K562 treated with DMSO at 1 percent for 12 hours (cell line): Measurements from ENCODE around the gene CDC14B. TPM values are rescaled to one million over a fixed set of nuclear protein-coding genes. Genes with fewer than 3 reads are reported as not detected.

Source experiments
- total RNA-seq: library from RNA; unstranded; fragments of 300-600 nt; gene quantifications from 2 replicates; pipeline ENCODE4 v1.2.3, GENCODE V29; 2022; ENCODE audit not compliant: insufficient read depth

CDC14B gene
- 3.6 and 9.4 TPM in 2 replicates for total RNA-seq

DNA sequence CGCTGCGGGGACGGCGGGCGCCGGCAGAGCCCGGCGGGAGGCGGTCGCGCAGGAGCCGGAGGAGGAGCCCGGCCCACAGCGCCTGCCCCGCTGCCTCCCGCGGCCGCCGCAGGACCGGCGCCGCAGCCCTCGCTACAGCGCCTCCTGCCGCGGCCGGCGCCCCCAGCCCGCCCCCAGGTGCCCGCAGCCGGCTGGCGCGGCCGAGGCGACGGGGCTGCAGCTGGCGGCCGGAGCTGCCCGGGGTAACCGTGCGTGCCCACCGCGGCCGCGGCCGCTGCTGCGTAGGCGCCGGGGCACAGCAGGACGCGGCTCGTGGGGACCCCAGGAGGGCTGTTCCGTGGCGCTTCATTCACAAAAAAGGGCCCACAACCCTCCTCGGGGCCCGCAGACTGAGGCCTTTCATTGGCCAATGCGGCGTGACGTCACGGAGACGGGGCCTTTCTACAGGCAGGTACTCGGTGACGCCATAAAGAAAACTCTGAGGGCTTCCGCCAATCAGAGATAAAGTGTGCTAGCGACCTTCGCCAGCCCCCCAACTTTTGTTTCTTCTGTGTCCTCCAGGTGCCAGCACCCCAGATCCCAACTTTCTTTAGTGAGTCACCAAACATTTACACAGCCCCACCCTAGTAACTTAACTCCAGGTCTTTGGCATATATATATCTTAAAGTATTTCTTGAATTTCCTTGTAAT, at the start of gene CDC14B:
CDC14B (minus strand) TSS at position 353 of the 690 bp plus-strand sequence. CDS start 465 bp downstream, outside the sequence.

DNA sequence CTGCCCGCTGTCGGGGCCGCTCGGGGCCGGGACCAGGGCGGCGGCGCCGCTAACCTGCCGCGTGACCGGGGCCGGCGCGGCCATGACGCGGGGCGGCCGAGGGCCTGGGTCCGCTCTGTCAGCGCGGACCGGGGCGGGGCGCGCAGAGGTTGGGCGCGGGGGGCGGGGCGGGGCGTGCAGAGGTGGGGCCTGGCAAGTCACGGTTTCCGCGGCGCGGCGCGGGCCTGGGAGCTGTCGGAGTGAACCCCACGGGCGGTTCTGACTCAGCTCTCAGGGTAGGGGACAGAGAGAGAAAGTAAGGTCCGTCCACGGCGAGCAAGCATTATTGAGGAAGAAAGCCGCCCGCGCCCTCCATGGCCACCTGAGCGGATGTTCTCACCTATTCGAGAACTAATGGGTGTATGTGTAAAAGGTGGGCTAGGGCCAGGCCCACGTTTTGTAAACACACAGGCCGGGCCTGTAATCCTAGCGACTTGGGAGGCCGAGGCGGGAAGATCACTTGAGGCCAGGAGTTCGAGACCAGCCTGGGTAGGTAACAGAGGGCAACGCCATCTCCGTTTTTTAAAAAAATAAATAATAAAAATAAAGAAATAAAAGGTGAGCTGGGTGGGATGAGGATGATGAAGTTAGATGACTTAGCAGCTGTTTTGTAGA, 35.7 kb upstream of the CDC14B start, which contains the start of gene PRXL2C:
PRXL2C (minus strand) TSS at position 120 of the 654 bp plus-strand sequence; CDS start at position 84, 36 bp downstream.

Other genes starting within 250 kb of the CDC14B start
- 23.1 and 35.4 TPM in 2 replicates for gene SLC35D2, start 236.1 kb downstream of the CDC14B start, total RNA-seq
- 3.4 and 9.2 TPM in 2 replicates for gene ZNF367, start 201.5 kb downstream of the CDC14B start, total RNA-seq
- 4.9 and 8.0 TPM in 2 replicates for gene HABP4, start 169.7 kb downstream of the CDC14B start, total RNA-seq
- gene PRXL2C, start 35.5 kb upstream of the CDC14B start, total RNA-seq: 5.4 and 5.7 TPM in 2 replicates
- gene ZNF510, start 158.2 kb upstream of the CDC14B start, total RNA-seq: 3.3 and 10.3 TPM in 2 replicates
- 1.2 and 4.7 TPM in 2 replicates for gene ZNF782, start 234.7 kb upstream of the CDC14B start, total RNA-seq